GM12864 (cell line): ENCODE results near the gene C9orf78.

Source experiments
- DNase-seq: peaks from one replicate; pipeline ENCODE4 v3.0.0-alpha.2; 2011; ENCODE audit warnings: low read depth
- H3K4me3 ChIP-seq: 2 replicates; pipeline ENCODE4 v1.5.1; 2011; ENCODE audit warnings: mild to moderate bottlenecking, low read depth, low read length, control low read depth
- TF ChIP-seq, protein P1 (sequence below): IDR thresholded peaks from 2 replicates; pipeline ENCODE4 v1.5.1; 2011; ENCODE audit warnings: low read depth, mild to moderate bottlenecking, moderate library complexity, low read length, control low read depth, inconsistent platforms; ENCODE audit errors: missing control alignments

C9orf78 gene

DNA sequence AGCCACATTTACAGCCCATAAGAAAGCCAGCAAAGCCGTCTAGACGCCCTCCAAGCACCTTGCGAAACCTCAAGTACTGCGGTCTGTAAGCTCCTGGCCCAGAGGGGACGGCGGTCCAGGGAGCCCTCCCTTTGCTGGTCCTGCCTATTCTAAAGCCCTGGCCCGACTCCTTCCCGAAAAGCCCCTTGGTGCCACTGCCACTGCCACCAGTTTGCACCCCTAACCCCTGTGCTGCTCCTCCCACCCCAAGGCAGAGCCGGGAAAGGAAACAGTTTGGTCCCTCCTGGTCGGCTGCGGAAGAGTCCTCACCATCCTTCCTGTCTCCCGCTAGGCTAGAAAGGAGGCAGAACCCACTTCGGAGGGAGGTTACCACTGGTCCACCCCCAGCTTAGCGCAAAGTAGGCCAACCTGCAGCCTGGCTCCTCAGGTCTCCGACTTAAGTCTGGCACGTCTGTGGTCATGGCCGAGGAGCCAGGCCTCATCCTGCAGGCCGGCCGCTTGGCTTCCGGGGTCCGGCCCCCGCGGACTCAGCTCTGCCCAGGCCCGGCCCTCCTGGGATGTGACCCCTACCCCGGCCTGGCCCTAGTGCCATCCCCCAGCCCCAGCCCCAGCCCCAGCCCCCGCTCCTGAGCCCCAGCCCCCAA is 12.1 kb downstream of the C9orf78 start:
- TF ChIP-seq, protein P1, sequence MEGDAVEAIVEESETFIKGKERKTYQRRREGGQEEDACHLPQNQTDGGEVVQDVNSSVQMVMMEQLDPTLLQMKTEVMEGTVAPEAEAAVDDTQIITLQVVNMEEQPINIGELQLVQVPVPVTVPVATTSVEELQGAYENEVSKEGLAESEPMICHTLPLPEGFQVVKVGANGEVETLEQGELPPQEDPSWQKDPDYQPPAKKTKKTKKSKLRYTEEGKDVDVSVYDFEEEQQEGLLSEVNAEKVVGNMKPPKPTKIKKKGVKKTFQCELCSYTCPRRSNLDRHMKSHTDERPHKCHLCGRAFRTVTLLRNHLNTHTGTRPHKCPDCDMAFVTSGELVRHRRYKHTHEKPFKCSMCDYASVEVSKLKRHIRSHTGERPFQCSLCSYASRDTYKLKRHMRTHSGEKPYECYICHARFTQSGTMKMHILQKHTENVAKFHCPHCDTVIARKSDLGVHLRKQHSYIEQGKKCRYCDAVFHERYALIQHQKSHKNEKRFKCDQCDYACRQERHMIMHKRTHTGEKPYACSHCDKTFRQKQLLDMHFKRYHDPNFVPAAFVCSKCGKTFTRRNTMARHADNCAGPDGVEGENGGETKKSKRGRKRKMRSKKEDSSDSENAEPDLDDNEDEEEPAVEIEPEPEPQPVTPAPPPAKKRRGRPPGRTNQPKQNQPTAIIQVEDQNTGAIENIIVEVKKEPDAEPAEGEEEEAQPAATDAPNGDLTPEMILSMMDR: no peak
- DNase-seq: no peak
- peak overlapping the region; percentile 76 for H3K4me3 ChIP-seq

- no peak overlapping the region for H3K4me3 ChIP-seq
- TF ChIP-seq, protein P1: no peak
- DNase-seq: no peak
Measured at GRCh38 chr9:129816501-129817435, 18.3 kb downstream of the C9orf78 start.

DNA sequence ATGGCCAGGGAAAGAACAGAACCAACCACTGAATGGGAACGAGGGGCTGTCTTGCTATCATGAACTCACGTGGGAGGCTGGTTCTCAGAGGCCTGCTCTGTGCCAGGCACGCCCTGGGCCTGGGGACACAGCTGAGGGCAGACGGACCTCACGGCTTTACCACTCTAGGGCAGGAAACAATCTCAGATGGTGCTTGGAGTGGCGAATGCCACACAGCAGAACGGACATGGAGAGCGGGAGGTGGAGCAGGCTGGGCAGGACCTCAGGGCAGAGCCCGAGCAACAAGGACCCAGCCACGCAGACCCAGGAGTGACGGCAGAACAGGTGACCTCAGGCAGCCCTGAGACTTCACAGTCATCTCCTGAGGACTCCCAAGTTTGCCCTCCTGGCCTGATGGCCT is 19.8 kb downstream of the C9orf78 start:
- TF ChIP-seq, protein P1: no peak
- no peak overlapping the region for H3K4me3 ChIP-seq
- DNase-seq: no peak

DNA sequence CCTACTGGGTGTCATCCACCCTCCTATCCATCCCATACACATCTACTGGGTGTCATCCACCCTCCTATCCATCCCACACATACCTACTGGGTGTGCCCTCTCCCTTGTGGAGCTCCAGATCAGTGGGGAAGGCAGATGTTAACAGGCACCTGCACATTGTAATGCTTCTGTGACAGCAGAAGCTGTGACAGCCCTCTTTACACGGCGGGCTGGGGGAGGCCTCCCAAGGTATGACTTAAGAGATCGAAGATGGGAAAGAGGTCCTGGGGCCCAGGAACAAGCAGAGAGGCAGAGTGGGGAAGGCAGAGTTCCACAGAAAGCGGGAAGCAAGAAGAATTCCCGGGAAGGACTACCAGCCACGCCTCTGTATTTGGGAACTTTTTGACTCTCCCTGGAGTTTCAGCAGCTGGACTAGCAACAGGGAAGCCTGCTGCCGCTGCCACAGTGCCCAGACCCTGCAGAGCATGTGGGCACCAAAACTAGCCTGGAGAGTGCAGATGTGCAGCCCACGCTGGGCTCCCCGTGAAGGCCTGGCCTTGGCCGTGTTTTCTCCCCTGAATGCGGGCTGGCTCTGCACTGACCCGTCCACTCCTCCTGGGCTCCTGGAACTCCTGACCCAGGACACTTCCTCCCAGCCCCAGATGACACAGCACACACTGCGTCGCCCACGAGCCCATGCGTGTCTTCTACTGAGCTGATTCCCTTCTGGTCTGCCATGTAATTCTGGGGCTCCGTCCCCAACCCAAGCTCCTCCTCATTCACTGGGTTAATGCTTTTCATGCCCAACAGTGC is 20.4 kb downstream of the C9orf78 start:
- TF ChIP-seq, protein P1: no peak
- H3K4me3 ChIP-seq: no peak overlapping the region
- no peak for DNase-seq

DNA sequence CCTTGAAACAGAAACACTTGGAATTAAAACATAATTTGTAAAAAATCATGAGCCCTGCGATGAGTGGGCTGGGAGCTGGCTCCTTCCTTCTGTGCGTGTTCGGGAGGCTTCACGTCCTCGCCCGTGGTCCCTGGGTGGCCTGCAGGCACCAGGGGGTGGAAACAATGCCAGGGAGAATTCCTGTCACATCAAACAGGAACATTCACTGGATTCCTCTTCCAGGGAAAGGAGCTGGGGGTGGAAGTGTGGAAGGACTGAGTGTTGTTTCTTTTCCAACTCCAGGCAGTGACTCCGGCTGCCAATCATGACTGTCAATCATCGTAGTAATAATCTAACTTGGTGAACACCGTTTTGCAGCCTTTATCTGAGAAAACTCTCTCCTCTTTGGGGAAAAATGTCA is 21.4 kb downstream of the C9orf78 start:
- no peak for DNase-seq
- TF ChIP-seq, protein P1: no peak
- no peak overlapping the region for H3K4me3 ChIP-seq

- TF ChIP-seq, protein P1: no peak
- DNase-seq: no peak
- no peak overlapping the region for H3K4me3 ChIP-seq
Measured at GRCh38 chr9:129812385-129812784, 22.7 kb downstream of the C9orf78 start.
